Activated B cell treated with CpG ODN at 0.5 μM for 24 hours (primary cell): ENCODE data around the gene TMEM131L. TPM values are rescaled to one million over a fixed set of nuclear protein-coding genes. Genes with fewer than 3 reads are reported as not detected.

ENCODE experiments used
- ATAC-seq: fragments of 200-7000 bp; cut with Tn5 transposase; one replicate; pipeline ENCODE4 v1.10.0; 2021; ENCODE audit warnings: low read depth, mild to moderate bottlenecking, moderate library complexity
- CTCF ChIA-PET: fragments of 350-600 bp; sonication (Branson Sonifier 250); formaldehyde crosslinking; loops from one replicate; lab custom pipeline; 2021; ENCODE audit warnings: antibody characterized with exemption; lab: Charles Lee
- POLR2A ChIA-PET: fragments of 350-600 bp; sonication (Branson Sonifier 250); formaldehyde crosslinking; loops from one replicate; lab custom pipeline; 2021; ENCODE audit warnings: antibody characterized with exemption; lab: Charles Lee
- DNase-seq: peaks from one replicate; pipeline ENCODE4 v3.0.0; 2022
- H3K27ac Mint-ChIP-seq: one replicate; pipeline ENCODE4 v1.8.0; 2020; ENCODE audit warnings: mixed read lengths
- H3K27me3 Mint-ChIP-seq: one replicate; pipeline ENCODE4 v1.8.0; 2021; ENCODE audit warnings: mixed read lengths
- H3K36me3 Mint-ChIP-seq: one replicate; pipeline ENCODE4 v1.8.0; 2021; ENCODE audit warnings: low read depth, mixed read lengths
- H3K4me1 Mint-ChIP-seq: one replicate; pipeline ENCODE4 v1.8.0; 2021; ENCODE audit warnings: mixed read lengths
- H3K4me3 Mint-ChIP-seq: one replicate; pipeline ENCODE4 v1.8.0; 2020; ENCODE audit warnings: mild to moderate bottlenecking, mixed read lengths
- H3K9me3 Mint-ChIP-seq: one replicate; pipeline ENCODE4 v1.8.0; 2020; ENCODE audit warnings: mixed read lengths
- CTCF ChIP-seq: fragments of 200-600 bp; IDR thresholded peaks from one replicate; pipeline ENCODE4 v1.8.0; 2022; ENCODE audit warnings: antibody characterized with exemption, mild to moderate bottlenecking
- intact Hi-C: fragments of 100-400 bp; cut with micrococcal nuclease; formaldehyde crosslinking; loops from one replicate; pipeline ENCODE4 v1.15.1; 2024
- total RNA-seq: library from RNA; stranded (reverse); gene quantifications from 2 replicates; pipeline ENCODE4 v1.2.3, GENCODE V29; 2022

The TMEM131L gene
- total RNA-seq, 1 donor from 2014 or later, result 193 TPM

GRCh38 chr4:153523941-153524386 lies 57.8 kb downstream of the TMEM131L start:
- H3K36me3 Mint-ChIP-seq, result peaks cover 51% of the 10 kb centered on the region
- intact Hi-C loops, result loop anchor here (2.0 to 5.0 kb wide), 2 partner anchors 15 to 302 kb away; no protein-coding TSS in a partner anchor
- POLR2A ChIA-PET, result interaction anchor here (0.6 to 4.2 kb wide), 12 partner anchors 9 to 86 kb away, joined by 3 to 41 read pairs (median 6); partner anchors contain the start of gene TMEM131L

GRCh38 chr4:153524682-153525081 lies 58.5 kb downstream of the TMEM131L start:
- H3K27me3 Mint-ChIP-seq, result no peaks in the 10 kb centered on the region

More at GRCh38 chr4:153523941-153524386, 57.8 kb downstream of the TMEM131L start:
- CTCF ChIA-PET, result interaction anchor here (1.2 to 2.4 kb wide), 4 partner anchors 12 to 96 kb away, joined by 3 to 8 read pairs (median 6); no protein-coding TSS in a partner anchor
- Mint-ChIP-seq H3K27me3 (no peaks in the 10 kb centered on the region), H3K4me3 (peak overlapping the region; percentile 71), H3K4me1 (peaks cover 99% of the 10 kb centered on the region), H3K9me3 (no peaks in the 10 kb centered on the region), H3K27ac (peak overlapping the region; percentile 90)
- no peak for ATAC-seq
- DNase-seq, result no peak
- no peak for TF ChIP-seq CTCF

GRCh38 chr4:153527690-153528089 lies 61.5 kb downstream of the TMEM131L start:
- Mint-ChIP-seq H3K9me3 (no peaks in the 10 kb centered on the region), H3K4me3 (peak overlapping the region; percentile 56), H3K27ac (peak overlapping the region; percentile 82), H3K27me3 (no peaks in the 10 kb centered on the region), H3K4me1 (peaks cover 96% of the 10 kb centered on the region), H3K36me3 (peaks cover 44% of the 10 kb centered on the region)
- no peak for DNase-seq
- peak; percentile 29 for ATAC-seq
- CTCF ChIA-PET, result no interaction called here
- intact Hi-C loops, result no loop called here
- no peak for TF ChIP-seq CTCF
- POLR2A ChIA-PET, result interaction anchor here (0.6 to 2.1 kb wide), 3 partner anchors 14 to 93 kb away, joined by 3 to 7 read pairs (median 6); partner anchors contain the start of gene TMEM131L

More at GRCh38 chr4:153524682-153525081, 58.5 kb downstream of the TMEM131L start:
- no peaks in the 10 kb centered on the region for H3K9me3 Mint-ChIP-seq
- peak overlapping the region; percentile 51 for H3K27ac Mint-ChIP-seq
- DNase-seq, result no peak
- ChIA-PET CTCF (interaction anchor here (1.2 to 2.4 kb wide), 3 partner anchors 11 to 97 kb away, joined by 3 to 8 read pairs (median 7); no protein-coding TSS in a partner anchor), POLR2A (interaction anchor here (0.6 to 4.2 kb wide), 6 partner anchors 8 to 59 kb away, joined by 4 to 41 read pairs (median 6); partner anchors contain the start of gene TMEM131L)
- peaks cover 43% of the 10 kb centered on the region for H3K36me3 Mint-ChIP-seq
- no peak for TF ChIP-seq CTCF
- intact Hi-C loops, result loop anchor here (5.0 kb wide), 1 partner anchor 302 kb away; no protein-coding TSS in a partner anchor
- H3K4me3 Mint-ChIP-seq, result peak overlapping the region; percentile 47
- ATAC-seq, result no peak
- H3K4me1 Mint-ChIP-seq, result peaks cover 99% of the 10 kb centered on the region

GRCh38 chr4:153528705-153529485 lies 62.7 kb downstream of the TMEM131L start:
- Mint-ChIP-seq H3K27ac (peak overlapping the region; percentile 82), H3K4me3 (peak overlapping the region; percentile 56), H3K27me3 (no peaks in the 10 kb centered on the region), H3K9me3 (no peaks in the 10 kb centered on the region), H3K4me1 (peaks cover 93% of the 10 kb centered on the region), H3K36me3 (peaks cover 48% of the 10 kb centered on the region)
- ChIA-PET CTCF (no interaction called here), POLR2A (no interaction called here)
- ATAC-seq (no peak), DNase-seq (no peak)
- no peak for TF ChIP-seq CTCF
- intact Hi-C loops, result no loop called here

GRCh38 chr4:153529646-153530045 lies 63.5 kb downstream of the TMEM131L start:
- Mint-ChIP-seq H3K4me1 (peaks cover 90% of the 10 kb centered on the region), H3K9me3 (no peaks in the 10 kb centered on the region), H3K27ac (peak overlapping the region; percentile 82), H3K27me3 (no peaks in the 10 kb centered on the region), H3K36me3 (peaks cover 48% of the 10 kb centered on the region), H3K4me3 (peak overlapping the region; percentile 39)
- intact Hi-C loops, result loop anchor here (2.0 kb wide), 1 partner anchor 15 kb away; no protein-coding TSS in a partner anchor
- ChIA-PET CTCF (no interaction called here), POLR2A (no interaction called here)
- TF ChIP-seq CTCF, result no peak
- no peak for DNase-seq
- no peak for ATAC-seq
